Spleen (tissue), 11 donors: ENCODE measurements around the gene CARS1. TPM values are rescaled to one million over a fixed set of nuclear protein-coding genes. Genes with fewer than 3 reads are reported as not detected.

Source experiments
- DNase-seq: peaks from one replicate; pipeline ENCODE4 v3.0.0-alpha.2; 2020
- H3K27ac ChIP-seq, 8 donors: fragments of 200-600 bp; sonication (generic) in 7 of 8; 1 replicate in 4 of 8; 2 replicates in 4 of 8; pipeline versions ENCODE4 v1.5.0 to v1.8.0; 2016 to 2021; ENCODE audit warnings: inconsistent platforms in 4 of 8, mild to moderate bottlenecking in 4 of 8, moderate library complexity in 1 of 8
- H3K27me3 ChIP-seq, 7 donors: fragments of 200-600 bp; sonication (generic) in 6 of 7; replicated peaks in 1 of 7; 1 replicate in 4 of 7; 2 replicates in 3 of 7; pipeline versions ENCODE4 v1.5.0 to v1.8.0; 2016 to 2021; ENCODE audit warnings: inconsistent platforms in 3 of 7, mild to moderate bottlenecking in 1 of 7
- H3K36me3 ChIP-seq, 6 donors: fragments of 200-600 bp; sonication (generic) in 5 of 6; 1 replicate in 4 of 6; 2 replicates in 2 of 6; pipeline versions ENCODE4 v1.5.0 to v1.8.0; 2016 to 2021; ENCODE audit warnings: inconsistent platforms in 2 of 6
- H3K4me1 ChIP-seq, 6 donors: fragments of 200-600 bp; sonication (generic) in 5 of 6; 1 replicate in 3 of 6; 2 replicates in 3 of 6; pipeline versions ENCODE4 v1.5.0 to v1.8.0; 2016 to 2021; ENCODE audit warnings: inconsistent platforms in 3 of 6
- H3K4me3 ChIP-seq, 8 donors: fragments of 200-600 bp; sonication (generic) in 7 of 8; 1 replicate in 4 of 8; 2 replicates in 4 of 8; pipeline versions ENCODE4 v1.5.0 to v1.8.0; 2016 to 2021; ENCODE audit warnings: inconsistent platforms in 4 of 8, mild to moderate bottlenecking in 4 of 8, moderate library complexity in 2 of 8
- H3K9me3 ChIP-seq, 8 donors: fragments of 200-600 bp; sonication (generic) in 7 of 8; 1 replicate in 4 of 8; 2 replicates in 4 of 8; pipeline versions ENCODE4 v1.5.0 to v1.8.0; 2016 to 2021; ENCODE audit warnings: inconsistent platforms in 4 of 8
- CTCF ChIP-seq, 11 experiments: fragments of 200-600 bp in 7 of 11; fragments of 450-650 bp in 4 of 11; sonication (generic) in 4 of 11; IDR thresholded peaks in 8 of 11; conservative IDR thresholded peaks in 3 of 11; 1 replicate in 7 of 11; 2 replicates in 4 of 11; pipeline versions ENCODE4 v1.4.0 to v1.8.0; 2016 to 2021; ENCODE audit warnings: antibody characterized with exemption in 11 of 11, inconsistent platforms in 4 of 11, mild to moderate bottlenecking in 1 of 11
- POLR2A ChIP-seq, 3 donors: fragments of 450-650 bp; IDR thresholded peaks; one replicate each; pipeline ENCODE4 v1.5.1; 2017; ENCODE audit warnings: antibody characterized with exemption in 3 of 3, mild to moderate bottlenecking in 1 of 3
- POLR2AphosphoS5 ChIP-seq, 3 donors: sonication (generic); formaldehyde crosslinking; IDR thresholded peaks; one replicate each; pipeline ENCODE4 v1.5.1; 2017; ENCODE audit warnings: antibody characterized with exemption in 3 of 3
- WGBS, 5 donors: extraction: QIAGEN DNeasy Blood & Tissue Kit in 3 of 5; methylation state at CpG; one replicate each; pipeline versions ENCODE4 v1.1.5 to v1.1.7; 2013 to 2018; 5-methylcytosine and 5-hydroxymethylcytosine counted together
- intact Hi-C: fragments of 100-400 bp; cut with DNase I; formaldehyde crosslinking; loops from one replicate; pipeline ENCODE4 v1.15.0; 2023; ENCODE audit warnings: low total_unique reads
- polyA plus RNA-seq, 3 donors: library from polyadenylated mRNA; stranded (reverse); fragments of 200-250 nt; gene quantifications; one replicate each; pipeline ENCODE4 v1.2.1, GENCODE V29; 2013
- total RNA-seq, 7 donors: library from RNA; depleted of rRNA in 3 of 7; stranded (reverse); fragments of >200 nt in 3 of 7; fragmentation: NEBNext Ultra II Directional in 4 of 7; extraction: Animal tissue kit (Norgen Biotek cat#: 25700) in 4 of 7; gene quantifications; one replicate each; pipeline versions ENCODE4 v1.1.0 to v1.2.1, GENCODE V29; 2016 to 2021
- donor health status: healthy with polysubstance abuse.
- donor health status: DM: no; HTN: no; CAD: no; lungs with moderate emphysema.
- donor health status: DM: no; HTN: no; CAD: no.
- donor health status: Bipolar disorder and iron deficiency.
- donor health status: healthy.
- donor health status: DM: no; HTN: no; CAD: no.
- donor health status: DM: yes; HTN: yes; CAD: no.

Gene CARS1
- total and polyA plus RNA-seq, 10 donors, result 18.6 to 64.9 (median 37.5) TPM

- H3K4me1 ChIP-seq, result peaks cover 0 to 27% (median 6%) of the 10 kb centered on the region in 6 donors
Observed at GRCh38 chr11:2963761-2964160, 93.5 kb downstream of the CARS1 start.

GRCh38 chr11:2963112-2963754, 94.0 kb downstream of the CARS1 start:
- Histone ChIP-seq H3K9me3 (no peaks in the 10 kb centered on the region), H3K27ac (no peak overlapping the region), H3K4me1 (peaks cover 0 to 32% (median 6%) of the 10 kb centered on the region in 6 donors), H3K4me3 (no peak overlapping the region), H3K36me3 (peaks cover 8 to 100% (median 93%) of the 10 kb centered on the region in 6 donors), H3K27me3 (no peaks in the 10 kb centered on the region)
- intact Hi-C loops, result no loop called here
- WGBS, 5 donors, result 66 to 91% (median 75%) methylated on average over 7 of the region's 7 CpGs
- no peak for DNase-seq
- no peak for TF ChIP-seq CTCF (IDR thresholded peaks at IDR 0.05 in 8 of 11, conservative IDR thresholded peaks at IDR 0.05 in 3 of 11)
- TF ChIP-seq POLR2AphosphoS5 (IDR thresholded peaks at IDR 0.05), result no peak
- no peak for TF ChIP-seq POLR2A (IDR thresholded peaks at IDR 0.05)

More at GRCh38 chr11:2963761-2964160, 93.5 kb downstream of the CARS1 start:
- TF ChIP-seq POLR2AphosphoS5 (IDR thresholded peaks at IDR 0.05) (peak in 1 of 3 donors; percentile 5), CTCF (IDR thresholded peaks at IDR 0.05 in 8 of 11, conservative IDR thresholded peaks at IDR 0.05 in 3 of 11) (no peak)
- peaks cover 6 to 100% (median 93%) of the 10 kb centered on the region in 6 donors for H3K36me3 ChIP-seq
- no peaks in the 10 kb centered on the region for H3K27me3 ChIP-seq
- H3K9me3 ChIP-seq, result no peaks in the 10 kb centered on the region
- 89 to 96% (median 94%) methylated on average over 6 of the region's 6 CpGs for WGBS, 5 donors
- H3K27ac ChIP-seq, result no peak overlapping the region
- DNase-seq, result no peak
- intact Hi-C loops, result no loop called here
- no peak overlapping the region for H3K4me3 ChIP-seq

- TF ChIP-seq CTCF (IDR thresholded peaks at IDR 0.05 in 8 of 11, conservative IDR thresholded peaks at IDR 0.05 in 3 of 11), result no peak
- TF ChIP-seq POLR2AphosphoS5 (IDR thresholded peaks at IDR 0.05), result no peak
- no peak for TF ChIP-seq POLR2A (IDR thresholded peaks at IDR 0.05)
- WGBS, 5 donors, result 58 to 71% (median 67%) methylated on average over 5 of the region's 5 CpGs
- Histone ChIP-seq H3K4me3 (no peak overlapping the region), H3K36me3 (peaks cover 8 to 100% (median 94%) of the 10 kb centered on the region in 6 donors), H3K27me3 (no peaks in the 10 kb centered on the region), H3K27ac (no peak overlapping the region), H3K9me3 (no peaks in the 10 kb centered on the region), H3K4me1 (peaks cover 0 to 38% (median 6%) of the 10 kb centered on the region in 6 donors)
- intact Hi-C loops, result no loop called here
- DNase-seq, result no peak
Observed at GRCh38 chr11:2961080-2961479, 96.1 kb downstream of the CARS1 start.

- Histone ChIP-seq H3K27ac (no peak overlapping the region), H3K36me3 (peaks cover 12 to 100% (median 94%) of the 10 kb centered on the region in 6 donors), H3K4me1 (peaks cover 0 to 38% (median 6%) of the 10 kb centered on the region in 6 donors), H3K27me3 (no peaks in the 10 kb centered on the region), H3K9me3 (no peaks in the 10 kb centered on the region), H3K4me3 (no peak overlapping the region)
- no peak for TF ChIP-seq CTCF (IDR thresholded peaks at IDR 0.05 in 8 of 11, conservative IDR thresholded peaks at IDR 0.05 in 3 of 11)
- no peak for TF ChIP-seq POLR2AphosphoS5 (IDR thresholded peaks at IDR 0.05)
- TF ChIP-seq POLR2A (IDR thresholded peaks at IDR 0.05), result no peak
- no peak for DNase-seq
- WGBS, 5 donors, result 95 to 98% (median 95%) methylated on average over 7 of the region's 7 CpGs
- intact Hi-C loops, result no loop called here
Observed at GRCh38 chr11:2960139-2960538, 97.1 kb downstream of the CARS1 start.
